Measurements from ENCODE around the gene PTPRM.

- no peak for TF ChIP-seq CTCF (IDR thresholded peaks at IDR 0.05)
- no peak for TF ChIP-seq POLR2A (IDR thresholded peaks at IDR 0.05)
- TF ChIP-seq EP300 (IDR thresholded peaks at IDR 0.05): no peak
- TF ChIP-seq POLR2AphosphoS5 (IDR thresholded peaks at IDR 0.05): no peak
These were observed 832.0 kb downstream of the PTPRM start for GRCh38 chr18:8399138-8399537.

Measured in gastroesophageal sphincter (tissue), 3 donors.